HG03469 (cell line): ENCODE measurements around the gene ZNF576.
"Not testable (repeated sequence)": the region's sequence is repeated elsewhere in the genome, so short reads cannot be mapped to it uniquely, and the experiment has no call there.

Experiments
- ATAC-seq: cut with Tn5 transposase; IDR thresholded peaks from one replicate; pipeline ENCODE4 v1.9.1; 2021; ENCODE audit warnings: mild to moderate bottlenecking, moderate library complexity, moderate number of reproducible peaks; ENCODE audit not compliant: unreplicated experiment

Gene ZNF576

GRCh38 chr19:43574424-43575155 is 21.8 kb upstream of the ZNF576 start:
- ATAC-seq: no peak

DNA sequence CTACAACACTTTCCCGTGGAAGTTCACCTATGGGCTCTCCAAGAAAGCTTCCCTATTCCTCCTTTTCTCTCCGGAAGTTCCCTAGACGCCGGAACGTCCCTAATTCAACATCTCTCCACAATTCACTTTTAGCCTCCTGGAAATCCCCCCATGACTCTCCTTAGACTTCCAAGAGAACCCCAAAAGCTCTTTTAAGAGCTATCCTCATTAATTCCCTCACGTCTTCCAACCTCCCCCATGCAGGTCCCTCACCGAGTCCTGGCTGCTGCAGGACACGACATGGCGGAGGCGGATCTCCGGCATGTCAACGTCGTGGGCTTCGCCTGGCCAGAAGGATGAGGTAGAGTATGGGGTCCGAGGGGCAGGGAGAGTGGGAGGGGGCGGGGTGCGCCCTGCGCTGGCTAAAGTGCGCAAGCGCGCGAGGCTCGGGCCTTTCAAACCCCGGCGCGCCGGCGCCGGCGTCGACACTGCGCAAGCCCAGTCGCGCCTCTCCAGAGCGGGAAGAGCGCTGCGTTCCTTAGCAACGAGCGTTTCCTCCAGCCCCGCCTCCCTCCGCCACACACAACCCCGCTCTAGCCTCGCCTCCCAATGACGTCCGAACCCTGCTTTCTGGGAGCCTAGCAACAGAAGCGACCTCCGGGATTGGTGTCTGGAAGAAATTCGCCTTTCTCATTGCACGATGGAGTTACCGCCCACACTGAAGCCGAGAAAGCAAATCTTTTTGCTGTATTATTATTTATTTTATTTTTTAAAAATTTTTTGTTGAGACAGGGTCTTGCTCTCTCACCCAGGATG is 21.0 kb upstream of the ZNF576 start, which contains the start of the genes PINLYP and XRCC1:
TSS of gene PINLYP (plus strand) at position 646 of the 795 bp plus-strand sequence. CDS start 1,391 bp downstream, outside the sequence.
TSS of gene XRCC1 (minus strand) at position 372 of the 795 bp plus-strand sequence. CDS start at position 303, 69 bp downstream.
- ATAC-seq: peak; percentile 89

DNA sequence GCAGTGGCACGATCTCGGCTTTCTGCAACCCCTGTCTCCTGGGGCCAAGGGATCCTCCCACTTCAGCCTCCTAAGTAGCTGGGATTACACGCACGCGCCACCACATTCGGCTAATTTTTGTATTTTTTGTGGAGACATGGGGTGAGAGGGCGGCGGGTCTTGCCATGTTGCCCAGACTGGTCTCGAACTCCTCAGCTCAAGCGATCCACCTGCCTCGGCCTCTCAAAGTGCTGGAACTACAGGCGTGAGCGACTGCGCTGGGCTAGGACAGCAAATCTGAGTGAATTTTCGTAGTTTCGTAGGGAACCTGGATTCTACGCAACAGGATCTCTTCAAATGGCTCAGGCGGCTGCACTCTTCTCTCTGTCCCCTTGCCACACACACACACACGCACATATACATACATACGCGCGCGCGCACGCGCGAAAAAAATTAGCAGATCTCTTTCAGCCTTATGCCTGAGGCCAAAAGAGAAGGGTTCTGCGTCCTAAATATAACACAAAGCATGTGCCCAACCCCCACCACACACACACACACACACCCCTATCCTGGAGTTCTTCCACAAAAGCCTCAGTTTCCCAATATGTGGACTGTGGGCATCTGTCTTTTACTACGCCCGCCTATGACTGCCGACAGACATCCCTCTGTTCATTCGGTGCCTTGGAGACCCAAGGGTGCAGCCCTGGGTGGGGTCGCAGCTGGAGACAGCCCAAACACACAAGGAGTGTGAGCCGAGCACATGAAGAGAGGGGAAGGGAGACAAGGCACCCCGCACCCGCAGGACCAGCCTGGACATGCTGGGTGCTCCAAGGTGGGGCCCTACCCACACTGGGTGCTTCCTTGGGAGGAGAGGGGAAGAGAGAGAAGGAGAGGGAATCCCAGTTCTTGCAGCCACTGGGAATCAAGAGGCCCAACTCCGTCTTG is 20.2 kb upstream of the ZNF576 start:
- ATAC-seq: no peak

- no peak for ATAC-seq
Measured at GRCh38 chr19:43578787-43579186, 17.6 kb upstream of the ZNF576 start.

- ATAC-seq: no peak
Measured at GRCh38 chr19:43581467-43581866, 14.9 kb upstream of the ZNF576 start.

- no peak for ATAC-seq
Measured at GRCh38 chr19:43582495-43582894, 13.9 kb upstream of the ZNF576 start.

DNA sequence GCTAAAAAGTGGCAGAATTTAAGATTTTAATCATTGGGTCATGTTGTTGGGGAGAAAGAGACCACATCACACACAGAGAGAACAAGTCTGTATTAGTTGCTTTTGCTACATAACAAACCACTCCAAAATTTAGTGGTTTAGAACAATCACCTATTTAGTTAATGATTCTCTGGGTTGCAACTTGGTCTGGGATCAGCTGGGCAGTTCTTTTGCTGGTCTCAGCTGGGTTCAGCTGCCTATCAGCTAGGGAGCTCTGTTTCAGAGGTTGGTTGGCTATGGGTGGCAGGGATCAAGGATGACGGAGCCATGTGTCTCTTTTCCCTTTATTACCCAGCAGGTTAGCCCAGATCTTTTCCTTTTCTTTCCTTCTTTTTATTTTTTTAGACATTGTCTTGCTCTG is 11.9 kb upstream of the ZNF576 start:
- no peak for ATAC-seq

DNA sequence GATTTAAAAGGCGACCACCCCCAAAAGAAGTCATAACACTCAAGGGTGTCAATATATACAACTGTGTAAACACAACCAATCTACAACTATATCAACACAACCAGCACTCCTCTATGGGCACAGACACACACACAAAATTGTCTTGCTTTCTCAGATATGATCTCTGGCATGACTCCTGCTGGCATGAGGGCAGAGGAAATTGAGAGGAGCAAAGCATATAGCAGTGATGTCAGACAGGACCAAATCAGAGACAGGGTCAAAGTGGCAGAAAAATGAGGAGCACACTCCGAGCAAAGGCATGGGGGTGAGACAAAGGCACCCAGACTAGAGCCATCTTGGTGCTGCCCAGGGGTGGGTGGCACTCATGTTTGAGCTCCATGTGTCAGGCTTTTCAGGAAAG is 10.0 kb upstream of the ZNF576 start:
- ATAC-seq: no peak

DNA sequence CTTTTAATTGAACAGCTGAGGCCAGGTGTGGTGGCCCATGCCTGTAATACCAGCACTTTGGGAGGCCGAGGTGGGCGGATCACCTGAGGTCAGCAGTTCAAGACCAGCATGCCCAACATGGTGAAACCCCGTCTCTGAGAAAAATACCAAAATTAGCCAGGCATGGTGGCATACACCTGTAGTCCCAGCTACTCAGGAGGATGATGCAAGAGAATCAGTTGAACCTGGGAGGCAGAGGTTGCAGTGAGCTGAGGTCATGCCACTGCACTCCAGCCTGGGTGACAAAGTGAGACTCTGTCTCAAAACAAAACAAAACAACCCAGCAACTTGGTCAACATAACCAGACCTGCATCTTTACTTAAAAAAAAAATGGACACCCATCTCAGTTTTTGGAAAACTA is 9.4 kb upstream of the ZNF576 start:
- ATAC-seq: not testable (repeated sequence)

DNA sequence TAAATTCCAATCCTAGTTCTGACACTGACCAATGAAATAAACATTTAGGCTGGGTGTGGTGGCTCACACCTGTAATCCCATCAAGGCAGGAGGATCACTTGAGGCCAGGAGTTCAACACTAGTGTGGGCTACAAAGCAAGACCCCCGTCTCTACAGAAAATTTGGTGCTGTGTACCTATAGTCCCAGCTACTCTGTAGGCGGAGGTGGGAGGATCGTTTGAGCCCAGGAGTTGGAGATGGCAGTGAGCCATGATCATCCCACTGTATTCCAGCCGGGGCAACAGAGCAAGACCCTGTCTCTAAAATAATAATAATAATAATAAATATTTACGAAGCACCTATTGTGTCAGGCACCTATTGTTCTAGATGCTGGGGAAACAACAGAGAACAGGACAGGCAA is 7.1 kb upstream of the ZNF576 start:
- ATAC-seq: no peak

DNA sequence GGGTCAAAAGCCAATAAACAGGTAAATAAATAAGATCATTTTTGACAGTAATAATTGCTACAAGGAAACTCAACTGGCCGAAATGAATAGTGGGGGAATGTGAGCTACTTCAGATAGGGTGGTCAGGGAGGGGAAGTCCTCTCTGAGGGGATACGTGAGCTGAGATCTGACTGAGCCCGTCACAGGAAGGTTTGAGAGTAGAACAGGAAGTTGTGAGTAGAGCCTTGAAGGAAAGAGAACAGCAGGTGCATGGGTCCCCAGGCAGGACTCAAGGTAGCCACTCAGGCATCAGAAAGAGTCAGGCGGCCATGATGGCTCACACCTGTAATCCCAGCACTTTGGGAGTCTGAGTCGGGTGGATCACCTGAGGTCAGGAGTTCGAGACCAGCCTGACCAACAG is 6.7 kb upstream of the ZNF576 start:
- ATAC-seq: no peak

DNA sequence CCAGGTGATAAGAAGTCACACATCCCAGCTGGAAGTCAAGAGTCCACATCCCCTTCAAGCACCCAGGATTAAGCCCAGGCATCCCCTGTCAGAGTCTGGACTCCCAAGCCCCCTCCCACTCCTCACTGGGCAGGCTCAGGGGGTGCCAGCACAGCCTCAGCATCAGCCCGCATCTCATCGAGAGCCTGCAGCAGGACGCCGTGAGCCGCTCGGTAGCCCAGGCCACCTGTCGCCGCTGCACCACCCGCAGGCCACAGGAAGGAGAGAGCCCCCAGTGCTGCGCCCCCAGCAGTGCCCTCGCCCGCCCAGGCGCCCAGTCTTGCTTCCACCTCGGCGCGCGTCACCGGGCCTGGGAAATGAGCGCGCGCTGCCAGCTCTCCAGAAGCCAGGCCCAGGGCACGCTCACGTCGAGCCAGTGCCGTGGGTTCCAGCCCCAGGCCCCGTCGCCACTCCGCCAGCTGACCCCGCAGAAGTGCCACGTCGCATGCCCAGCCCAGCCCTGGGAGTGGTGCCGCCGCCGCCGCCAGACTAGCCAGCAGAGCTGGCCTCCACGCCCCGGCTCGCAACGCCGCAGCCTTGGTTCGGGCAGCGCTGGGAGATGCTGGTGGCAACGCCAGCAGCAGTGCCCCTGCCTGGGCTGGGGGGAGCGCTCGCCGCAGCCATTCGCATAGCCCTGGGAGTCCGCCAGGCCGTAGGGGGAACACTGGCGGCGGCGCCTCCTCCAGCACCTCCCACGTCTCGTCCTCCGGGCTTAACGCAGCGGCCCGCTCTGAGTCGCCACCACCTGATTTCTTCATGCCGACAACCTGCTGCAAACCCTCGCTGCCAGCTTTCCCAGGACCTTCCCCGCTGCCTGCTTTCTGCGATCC is 4.3 kb upstream of the ZNF576 start:
- no peak for ATAC-seq

DNA sequence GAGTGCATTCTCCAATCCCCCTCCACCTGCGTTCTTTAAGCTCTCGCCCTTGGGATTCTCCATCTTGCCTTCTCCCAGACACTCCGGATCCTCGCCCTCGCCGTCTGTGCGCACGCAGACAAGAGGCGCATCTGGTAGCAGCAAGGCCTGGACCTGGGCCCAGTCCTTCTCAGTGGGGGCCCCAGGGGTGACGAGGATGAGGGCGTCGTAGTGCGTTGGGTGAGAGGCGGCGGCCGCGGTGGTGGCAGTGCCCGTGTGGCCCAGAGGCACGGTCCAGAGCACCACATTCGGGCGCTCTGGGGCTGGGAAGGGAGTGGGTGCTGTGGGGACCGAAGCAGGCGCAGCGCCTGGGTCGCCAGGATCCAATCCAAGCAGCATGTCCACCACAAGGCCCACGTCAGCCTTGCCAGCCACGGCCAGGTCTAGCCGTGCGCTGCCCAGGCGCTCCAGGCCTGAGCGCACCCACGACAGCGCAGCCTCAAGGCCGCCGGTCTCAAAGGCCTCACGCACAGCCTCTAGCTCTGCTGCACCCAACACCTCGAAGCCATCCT is 3.5 kb upstream of the ZNF576 start:
- no peak for ATAC-seq

- ATAC-seq: no peak
Measured at GRCh38 chr19:43594081-43594697, 2.2 kb upstream of the ZNF576 start.

DNA sequence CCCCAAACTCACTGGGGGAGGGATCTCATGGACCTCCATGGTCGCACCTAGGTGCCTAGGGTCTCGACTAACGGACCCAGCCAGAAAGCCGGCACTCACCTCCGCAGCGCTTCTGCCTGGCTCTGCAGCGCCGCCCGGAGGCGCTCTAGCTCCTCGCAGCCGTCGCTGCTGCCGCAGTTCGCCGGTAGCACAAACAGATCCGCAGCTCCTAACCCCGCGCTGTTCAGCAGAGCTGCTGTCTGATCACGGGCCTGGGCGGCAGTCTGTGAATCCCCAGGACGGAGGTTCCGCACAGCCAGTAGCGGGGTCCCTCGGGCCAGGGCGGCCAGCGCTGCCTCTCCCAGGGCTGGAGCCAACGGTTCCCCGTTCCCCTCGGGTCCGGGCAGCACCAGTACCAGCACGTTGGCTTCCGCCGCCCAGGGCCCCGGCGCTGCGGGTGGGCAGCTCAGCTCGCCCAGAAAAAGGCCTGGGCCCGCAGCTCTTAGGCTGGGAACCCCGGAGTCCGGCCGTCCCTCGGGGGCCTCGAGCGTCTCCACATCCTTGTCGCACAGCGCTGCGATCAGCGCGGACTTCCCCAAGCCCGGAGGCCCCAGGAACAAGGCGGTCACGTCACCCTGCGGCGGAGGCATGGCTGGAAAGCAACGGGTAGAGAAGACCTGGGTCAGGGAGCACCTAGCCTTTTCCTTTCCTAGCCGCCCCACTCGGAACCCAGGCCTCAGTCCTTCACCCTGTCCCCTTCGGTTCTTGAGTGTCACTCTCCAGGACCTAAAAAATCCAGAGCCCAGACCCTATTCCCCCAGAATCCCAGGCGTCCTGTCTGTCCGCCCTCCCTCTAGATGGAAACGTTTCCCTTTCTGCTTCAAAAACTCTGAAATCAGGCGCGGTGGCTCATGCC is 1.4 kb upstream of the ZNF576 start:
- ATAC-seq: no peak

DNA sequence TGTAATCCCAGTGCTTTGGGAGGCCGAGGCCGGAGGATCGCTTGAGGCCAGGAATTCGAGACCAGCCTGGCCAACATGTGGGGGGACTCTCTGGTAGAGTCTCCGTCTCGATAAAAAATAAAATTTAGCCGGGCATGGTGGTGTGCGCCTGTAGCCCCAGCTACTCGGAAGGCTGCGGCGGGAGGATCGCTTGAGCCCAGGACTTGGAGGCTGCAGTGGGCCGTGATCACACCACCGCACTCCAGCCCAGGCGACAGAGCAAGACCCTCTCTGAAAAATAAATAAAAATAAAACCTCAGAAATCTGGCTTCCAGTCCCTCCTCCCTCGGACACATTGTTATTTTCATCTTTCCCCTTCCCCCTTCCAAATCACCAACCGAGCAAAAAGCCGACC is 793 bp upstream of the ZNF576 start:
- ATAC-seq: no peak

- no peak for ATAC-seq
Measured at GRCh38 chr19:43596842-43597461, 557 bp downstream of the ZNF576 start.

DNA sequence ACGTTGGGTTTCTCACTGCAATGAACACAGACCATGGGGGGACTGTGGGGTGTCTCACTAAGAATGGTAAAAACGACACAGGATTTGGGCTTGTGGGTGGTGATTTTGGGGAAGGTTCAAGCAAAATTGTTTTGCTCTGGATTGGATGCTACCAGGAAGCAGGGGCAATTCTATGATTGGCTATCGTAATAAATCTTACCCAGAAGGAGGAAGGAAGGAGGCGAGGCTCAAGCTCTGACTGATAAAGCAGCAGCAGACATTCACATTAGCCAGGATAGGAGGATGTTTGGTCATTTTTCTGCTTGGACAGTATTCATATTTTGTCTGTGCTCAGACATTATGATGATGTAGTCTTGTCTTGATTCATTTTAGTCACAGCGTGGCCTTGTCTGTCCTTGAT is 1.5 kb downstream of the ZNF576 start:
- ATAC-seq: no peak
